Fibroblast of peridontal ligament (primary cell): Measurements from ENCODE around the gene SIN3A.
"Not testable (repeated sequence)": the region's sequence is repeated elsewhere in the genome, so short reads cannot be mapped to it uniquely, and the experiment has no call there.

ENCODE experiments used
- DNase-seq: peaks from one replicate; pipeline ENCODE4 v3.0.0-alpha.2; 2010; ENCODE audit errors: extremely low read depth

Gene SIN3A

GRCh38 chr15:75335705-75336355 lies 115.7 kb downstream of the SIN3A start, which contains the start of gene COMMD4:
COMMD4 (plus strand) TSS chr15:75336063; CDS start chr15:75336090, 27 bp downstream.
- DNase-seq: peak; percentile 94

- no peak for DNase-seq
These were observed 116.2 kb downstream of the SIN3A start for GRCh38 chr15:75335313-75335704.

- DNase-seq: not testable (repeated sequence)
These were observed 117.7 kb downstream of the SIN3A start for GRCh38 chr15:75333654-75334419.

- DNase-seq: not testable (repeated sequence)
These were observed 119.4 kb downstream of the SIN3A start for GRCh38 chr15:75332093-75332492.

GRCh38 chr15:75329571-75329970 lies 121.9 kb downstream of the SIN3A start:
- no peak for DNase-seq

- no peak for DNase-seq
These were observed 122.8 kb downstream of the SIN3A start for GRCh38 chr15:75328493-75329314.

- no peak for DNase-seq
These were observed 124.0 kb downstream of the SIN3A start for GRCh38 chr15:75327491-75327890.

GRCh38 chr15:75327005-75327404 lies 124.5 kb downstream of the SIN3A start:
- DNase-seq: no peak

GRCh38 chr15:75325922-75326321 lies 125.6 kb downstream of the SIN3A start:
- no peak for DNase-seq

GRCh38 chr15:75321711-75322110 lies 129.8 kb downstream of the SIN3A start:
- no peak for DNase-seq
